H1 (cell line): ENCODE measurements around the gene ZNF597.

ENCODE experiments used
- CEBPB ChIP-seq: IDR thresholded peaks from 2 replicates; pipeline ENCODE4 v1.6.1; 2012; ENCODE audit warnings: low read depth, low read length
- CHD1 ChIP-seq: IDR thresholded peaks from 2 replicates; pipeline ENCODE4 v1.6.1; 2012; ENCODE audit warnings: low read depth, low read length, improper control_type of control experiment
- FOSL1 ChIP-seq: IDR thresholded peaks from 2 replicates; pipeline ENCODE4 v1.6.1; 2011; ENCODE audit warnings: mild to moderate bottlenecking, low read depth, low read length, moderate library complexity; ENCODE audit not compliant: insufficient read depth
- JUND ChIP-seq: IDR thresholded peaks from 2 replicates; pipeline ENCODE4 v1.6.1; 2011; ENCODE audit warnings: mild to moderate bottlenecking, improper control_type of control experiment, low read length
- POLR2A ChIP-seq, 2 experiments: IDR thresholded peaks; 1 replicate in 1 of 2; 2 replicates in 1 of 2; pipeline ENCODE4 v1.6.1; 2011; ENCODE audit warnings: low read depth in 2 of 2, low read length in 2 of 2, mild to moderate bottlenecking in 2 of 2; ENCODE audit errors: control extremely low read depth in 1 of 2
- POLR2AphosphoS5 ChIP-seq: IDR thresholded peaks from 2 replicates; pipeline ENCODE4 v1.6.1; 2011; ENCODE audit warnings: low read depth, low read length
- TF ChIP-seq, protein P1 (sequence below), 3 experiments: IDR thresholded peaks; 1 replicate in 2 of 3; 2 replicates in 1 of 3; pipeline versions ENCODE4 v1.5.1 to v1.6.1; 2011; ENCODE audit warnings: low read length in 3 of 3, mild to moderate bottlenecking in 3 of 3, inconsistent platforms in 2 of 3, low read depth in 1 of 3, moderate library complexity in 1 of 3; ENCODE audit not compliant: insufficient read depth in 1 of 3; ENCODE audit errors: control extremely low read depth in 1 of 3
- TF ChIP-seq, protein P2 (sequence below): IDR thresholded peaks from 2 replicates; pipeline ENCODE4 v1.6.1; 2012; ENCODE audit warnings: low read length, inconsistent platforms
- TF ChIP-seq, protein P3 (sequence below): IDR thresholded peaks from 2 replicates; pipeline ENCODE4 v1.6.1; 2011; ENCODE audit warnings: low read depth, mild to moderate bottlenecking, low read length; ENCODE audit not compliant: insufficient read depth
- TF ChIP-seq, protein P4 (sequence below): fragments of 300-600 bp; sonication (generic); IDR thresholded peaks from 2 replicates; pipeline ENCODE4 v1.7.1; 2012; ENCODE audit warnings: low read length, moderate library complexity, mild to moderate bottlenecking, inconsistent platforms; ENCODE audit not compliant: insufficient replicate concordance

DNA sequence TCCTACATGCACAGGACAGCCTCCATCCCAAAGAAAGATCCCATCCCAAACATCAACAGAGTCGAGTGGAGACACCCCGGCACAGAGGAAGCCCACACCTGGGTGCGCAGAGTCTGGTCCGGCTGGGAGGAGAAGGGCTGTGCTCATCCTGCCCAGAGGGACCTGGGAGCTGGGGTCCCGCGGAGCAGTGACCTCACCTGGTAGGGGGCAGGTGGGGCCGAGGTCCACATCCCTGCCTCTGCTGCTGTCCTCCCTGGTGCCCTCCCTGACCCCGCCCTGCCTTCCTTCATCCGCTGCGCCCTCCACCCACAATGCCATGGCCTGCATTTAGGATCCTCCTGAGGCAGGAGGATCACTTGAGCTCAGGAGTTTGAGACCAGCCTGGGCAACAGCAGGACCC lies 49.1 kb upstream of the ZNF597 start:
- TF ChIP-seq POLR2AphosphoS5 (no peak), POLR2A (IDR thresholded peaks at IDR 0.05; ENCODE audit: control extremely low read depth in 1 of 2, low read depth in 2 of 2, low read length in 2 of 2) (no peak), JUND (no peak), CHD1 (no peak), CEBPB (no peak), FOSL1 (no peak)
- TF ChIP-seq, protein P1, sequence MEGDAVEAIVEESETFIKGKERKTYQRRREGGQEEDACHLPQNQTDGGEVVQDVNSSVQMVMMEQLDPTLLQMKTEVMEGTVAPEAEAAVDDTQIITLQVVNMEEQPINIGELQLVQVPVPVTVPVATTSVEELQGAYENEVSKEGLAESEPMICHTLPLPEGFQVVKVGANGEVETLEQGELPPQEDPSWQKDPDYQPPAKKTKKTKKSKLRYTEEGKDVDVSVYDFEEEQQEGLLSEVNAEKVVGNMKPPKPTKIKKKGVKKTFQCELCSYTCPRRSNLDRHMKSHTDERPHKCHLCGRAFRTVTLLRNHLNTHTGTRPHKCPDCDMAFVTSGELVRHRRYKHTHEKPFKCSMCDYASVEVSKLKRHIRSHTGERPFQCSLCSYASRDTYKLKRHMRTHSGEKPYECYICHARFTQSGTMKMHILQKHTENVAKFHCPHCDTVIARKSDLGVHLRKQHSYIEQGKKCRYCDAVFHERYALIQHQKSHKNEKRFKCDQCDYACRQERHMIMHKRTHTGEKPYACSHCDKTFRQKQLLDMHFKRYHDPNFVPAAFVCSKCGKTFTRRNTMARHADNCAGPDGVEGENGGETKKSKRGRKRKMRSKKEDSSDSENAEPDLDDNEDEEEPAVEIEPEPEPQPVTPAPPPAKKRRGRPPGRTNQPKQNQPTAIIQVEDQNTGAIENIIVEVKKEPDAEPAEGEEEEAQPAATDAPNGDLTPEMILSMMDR (IDR thresholded peaks at IDR 0.05; ENCODE audit: control extremely low read depth in 1 of 3, insufficient read depth in 1 of 3, low read depth in 1 of 3, low read length in 3 of 3) = no peak
- TF ChIP-seq, protein P2, sequence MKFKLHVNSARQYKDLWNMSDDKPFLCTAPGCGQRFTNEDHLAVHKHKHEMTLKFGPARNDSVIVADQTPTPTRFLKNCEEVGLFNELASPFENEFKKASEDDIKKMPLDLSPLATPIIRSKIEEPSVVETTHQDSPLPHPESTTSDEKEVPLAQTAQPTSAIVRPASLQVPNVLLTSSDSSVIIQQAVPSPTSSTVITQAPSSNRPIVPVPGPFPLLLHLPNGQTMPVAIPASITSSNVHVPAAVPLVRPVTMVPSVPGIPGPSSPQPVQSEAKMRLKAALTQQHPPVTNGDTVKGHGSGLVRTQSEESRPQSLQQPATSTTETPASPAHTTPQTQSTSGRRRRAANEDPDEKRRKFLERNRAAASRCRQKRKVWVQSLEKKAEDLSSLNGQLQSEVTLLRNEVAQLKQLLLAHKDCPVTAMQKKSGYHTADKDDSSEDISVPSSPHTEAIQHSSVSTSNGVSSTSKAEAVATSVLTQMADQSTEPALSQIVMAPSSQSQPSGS = no peak
- TF ChIP-seq, protein P3, sequence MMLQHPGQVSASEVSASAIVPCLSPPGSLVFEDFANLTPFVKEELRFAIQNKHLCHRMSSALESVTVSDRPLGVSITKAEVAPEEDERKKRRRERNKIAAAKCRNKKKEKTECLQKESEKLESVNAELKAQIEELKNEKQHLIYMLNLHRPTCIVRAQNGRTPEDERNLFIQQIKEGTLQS = no peak
- TF ChIP-seq, protein P4, sequence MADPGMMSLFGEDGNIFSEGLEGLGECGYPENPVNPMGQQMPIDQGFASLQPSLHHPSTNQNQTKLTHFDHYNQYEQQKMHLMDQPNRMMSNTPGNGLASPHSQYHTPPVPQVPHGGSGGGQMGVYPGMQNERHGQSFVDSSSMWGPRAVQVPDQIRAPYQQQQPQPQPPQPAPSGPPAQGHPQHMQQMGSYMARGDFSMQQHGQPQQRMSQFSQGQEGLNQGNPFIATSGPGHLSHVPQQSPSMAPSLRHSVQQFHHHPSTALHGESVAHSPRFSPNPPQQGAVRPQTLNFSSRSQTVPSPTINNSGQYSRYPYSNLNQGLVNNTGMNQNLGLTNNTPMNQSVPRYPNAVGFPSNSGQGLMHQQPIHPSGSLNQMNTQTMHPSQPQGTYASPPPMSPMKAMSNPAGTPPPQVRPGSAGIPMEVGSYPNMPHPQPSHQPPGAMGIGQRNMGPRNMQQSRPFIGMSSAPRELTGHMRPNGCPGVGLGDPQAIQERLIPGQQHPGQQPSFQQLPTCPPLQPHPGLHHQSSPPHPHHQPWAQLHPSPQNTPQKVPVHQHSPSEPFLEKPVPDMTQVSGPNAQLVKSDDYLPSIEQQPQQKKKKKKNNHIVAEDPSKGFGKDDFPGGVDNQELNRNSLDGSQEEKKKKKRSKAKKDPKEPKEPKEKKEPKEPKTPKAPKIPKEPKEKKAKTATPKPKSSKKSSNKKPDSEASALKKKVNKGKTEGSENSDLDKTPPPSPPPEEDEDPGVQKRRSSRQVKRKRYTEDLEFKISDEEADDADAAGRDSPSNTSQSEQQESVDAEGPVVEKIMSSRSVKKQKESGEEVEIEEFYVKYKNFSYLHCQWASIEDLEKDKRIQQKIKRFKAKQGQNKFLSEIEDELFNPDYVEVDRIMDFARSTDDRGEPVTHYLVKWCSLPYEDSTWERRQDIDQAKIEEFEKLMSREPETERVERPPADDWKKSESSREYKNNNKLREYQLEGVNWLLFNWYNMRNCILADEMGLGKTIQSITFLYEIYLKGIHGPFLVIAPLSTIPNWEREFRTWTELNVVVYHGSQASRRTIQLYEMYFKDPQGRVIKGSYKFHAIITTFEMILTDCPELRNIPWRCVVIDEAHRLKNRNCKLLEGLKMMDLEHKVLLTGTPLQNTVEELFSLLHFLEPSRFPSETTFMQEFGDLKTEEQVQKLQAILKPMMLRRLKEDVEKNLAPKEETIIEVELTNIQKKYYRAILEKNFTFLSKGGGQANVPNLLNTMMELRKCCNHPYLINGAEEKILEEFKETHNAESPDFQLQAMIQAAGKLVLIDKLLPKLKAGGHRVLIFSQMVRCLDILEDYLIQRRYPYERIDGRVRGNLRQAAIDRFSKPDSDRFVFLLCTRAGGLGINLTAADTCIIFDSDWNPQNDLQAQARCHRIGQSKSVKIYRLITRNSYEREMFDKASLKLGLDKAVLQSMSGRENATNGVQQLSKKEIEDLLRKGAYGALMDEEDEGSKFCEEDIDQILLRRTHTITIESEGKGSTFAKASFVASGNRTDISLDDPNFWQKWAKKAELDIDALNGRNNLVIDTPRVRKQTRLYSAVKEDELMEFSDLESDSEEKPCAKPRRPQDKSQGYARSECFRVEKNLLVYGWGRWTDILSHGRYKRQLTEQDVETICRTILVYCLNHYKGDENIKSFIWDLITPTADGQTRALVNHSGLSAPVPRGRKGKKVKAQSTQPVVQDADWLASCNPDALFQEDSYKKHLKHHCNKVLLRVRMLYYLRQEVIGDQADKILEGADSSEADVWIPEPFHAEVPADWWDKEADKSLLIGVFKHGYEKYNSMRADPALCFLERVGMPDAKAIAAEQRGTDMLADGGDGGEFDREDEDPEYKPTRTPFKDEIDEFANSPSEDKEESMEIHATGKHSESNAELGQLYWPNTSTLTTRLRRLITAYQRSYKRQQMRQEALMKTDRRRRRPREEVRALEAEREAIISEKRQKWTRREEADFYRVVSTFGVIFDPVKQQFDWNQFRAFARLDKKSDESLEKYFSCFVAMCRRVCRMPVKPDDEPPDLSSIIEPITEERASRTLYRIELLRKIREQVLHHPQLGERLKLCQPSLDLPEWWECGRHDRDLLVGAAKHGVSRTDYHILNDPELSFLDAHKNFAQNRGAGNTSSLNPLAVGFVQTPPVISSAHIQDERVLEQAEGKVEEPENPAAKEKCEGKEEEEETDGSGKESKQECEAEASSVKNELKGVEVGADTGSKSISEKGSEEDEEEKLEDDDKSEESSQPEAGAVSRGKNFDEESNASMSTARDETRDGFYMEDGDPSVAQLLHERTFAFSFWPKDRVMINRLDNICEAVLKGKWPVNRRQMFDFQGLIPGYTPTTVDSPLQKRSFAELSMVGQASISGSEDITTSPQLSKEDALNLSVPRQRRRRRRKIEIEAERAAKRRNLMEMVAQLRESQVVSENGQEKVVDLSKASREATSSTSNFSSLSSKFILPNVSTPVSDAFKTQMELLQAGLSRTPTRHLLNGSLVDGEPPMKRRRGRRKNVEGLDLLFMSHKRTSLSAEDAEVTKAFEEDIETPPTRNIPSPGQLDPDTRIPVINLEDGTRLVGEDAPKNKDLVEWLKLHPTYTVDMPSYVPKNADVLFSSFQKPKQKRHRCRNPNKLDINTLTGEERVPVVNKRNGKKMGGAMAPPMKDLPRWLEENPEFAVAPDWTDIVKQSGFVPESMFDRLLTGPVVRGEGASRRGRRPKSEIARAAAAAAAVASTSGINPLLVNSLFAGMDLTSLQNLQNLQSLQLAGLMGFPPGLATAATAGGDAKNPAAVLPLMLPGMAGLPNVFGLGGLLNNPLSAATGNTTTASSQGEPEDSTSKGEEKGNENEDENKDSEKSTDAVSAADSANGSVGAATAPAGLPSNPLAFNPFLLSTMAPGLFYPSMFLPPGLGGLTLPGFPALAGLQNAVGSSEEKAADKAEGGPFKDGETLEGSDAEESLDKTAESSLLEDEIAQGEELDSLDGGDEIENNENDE = no peak
